GM19372 (cell line): Measurements from ENCODE around the gene SNX18.
"Not testable (repeated sequence)": the region's sequence is repeated elsewhere in the genome, so short reads cannot be mapped to it uniquely, and the experiment has no call there.

Experiments
- ATAC-seq: cut with Tn5 transposase; IDR thresholded peaks from one replicate; pipeline ENCODE4 v1.9.1; 2021; ENCODE audit warnings: mild to moderate bottlenecking, low read depth, moderate library complexity; ENCODE audit not compliant: unreplicated experiment

The SNX18 gene

GRCh38 chr5:54518818-54519508 lies 1.4 kb downstream of the SNX18 start:
- ATAC-seq: no peak

GRCh38 chr5:54519509-54519876 lies 1.9 kb downstream of the SNX18 start:
- ATAC-seq: no peak

GRCh38 chr5:54520438-54520846 lies 2.9 kb downstream of the SNX18 start:
- ATAC-seq: no peak

GRCh38 chr5:54520940-54521339 lies 3.4 kb downstream of the SNX18 start:
- ATAC-seq: no peak

- no peak for ATAC-seq
Observed at GRCh38 chr5:54521856-54522479, 4.4 kb downstream of the SNX18 start.

GRCh38 chr5:54523534-54523933 lies 6.0 kb downstream of the SNX18 start:
- ATAC-seq: no peak

GRCh38 chr5:54524082-54524481 lies 6.5 kb downstream of the SNX18 start:
- no peak for ATAC-seq

- ATAC-seq: no peak
Observed at GRCh38 chr5:54524704-54525103, 7.1 kb downstream of the SNX18 start.

GRCh38 chr5:54525261-54525660 lies 7.7 kb downstream of the SNX18 start:
- no peak for ATAC-seq

- no peak for ATAC-seq
Observed at GRCh38 chr5:54525692-54526091, 8.1 kb downstream of the SNX18 start.

- no peak for ATAC-seq
Observed at GRCh38 chr5:54526604-54527288, 9.2 kb downstream of the SNX18 start.

GRCh38 chr5:54528633-54529209 lies 11.2 kb downstream of the SNX18 start:
- no peak for ATAC-seq

- ATAC-seq: no peak
Observed at GRCh38 chr5:54529565-54529964, 12.0 kb downstream of the SNX18 start.

GRCh38 chr5:54531546-54531945 lies 14.0 kb downstream of the SNX18 start:
- no peak for ATAC-seq

- ATAC-seq: no peak
Observed at GRCh38 chr5:54533541-54534190, 16.1 kb downstream of the SNX18 start.

GRCh38 chr5:54534191-54535004 lies 16.8 kb downstream of the SNX18 start:
- no peak for ATAC-seq

- ATAC-seq: no peak
Observed at GRCh38 chr5:54535149-54535844, 17.7 kb downstream of the SNX18 start.

GRCh38 chr5:54536375-54536774 lies 18.8 kb downstream of the SNX18 start:
- ATAC-seq: not testable (repeated sequence)

GRCh38 chr5:54536861-54537260 lies 19.3 kb downstream of the SNX18 start:
- ATAC-seq: not testable (repeated sequence)

GRCh38 chr5:54537725-54538124 lies 20.2 kb downstream of the SNX18 start:
- no peak for ATAC-seq
